ENCODE results near the gene DDX54. TPM values are rescaled to one million over a fixed set of nuclear protein-coding genes. Genes with fewer than 3 reads are reported as not detected.

The DDX54 gene
- total RNA-seq, 2 donors from 2014 or later: 37.0 to 47.6 TPM

GRCh38 chr12:113171543-113171942, 13.7 kb downstream of the DDX54 start:
- intact Hi-C loops (cut with DNase I): no loop called here
- no peak for DNase-seq (ENCODE audit: low spot score)

- no peak for DNase-seq (ENCODE audit: low spot score)
- intact Hi-C loops (cut with DNase I): no loop called here
These were observed 14.4 kb downstream of the DDX54 start for GRCh38 chr12:113170926-113171325.

GRCh38 chr12:113170457-113170856, 14.8 kb downstream of the DDX54 start:
- intact Hi-C loops (cut with DNase I): no loop called here
- no peak for DNase-seq (ENCODE audit: low spot score)

GRCh38 chr12:113169697-113170096, 15.6 kb downstream of the DDX54 start:
- DNase-seq (ENCODE audit: low spot score): no peak
- intact Hi-C loops (cut with DNase I): no loop called here

- intact Hi-C loops (cut with DNase I): no loop called here
- DNase-seq (ENCODE audit: low spot score): no peak
These were observed 17.4 kb downstream of the DDX54 start for GRCh38 chr12:113167868-113168267.

GRCh38 chr12:113165521-113166450, 19.5 kb downstream of the DDX54 start:
- no peak for DNase-seq (ENCODE audit: low spot score)
- intact Hi-C loops (cut with DNase I): no loop called here

GRCh38 chr12:113164014-113164413, 21.3 kb downstream of the DDX54 start:
- DNase-seq (ENCODE audit: low spot score): no peak
- intact Hi-C loops (cut with DNase I): no loop called here

- intact Hi-C loops (cut with DNase I): no loop called here
- no peak for DNase-seq (ENCODE audit: low spot score)
These were observed 22.3 kb downstream of the DDX54 start for GRCh38 chr12:113163030-113163360.

GRCh38 chr12:113162102-113163029, 22.9 kb downstream of the DDX54 start:
- no peak for DNase-seq (ENCODE audit: low spot score)
- intact Hi-C loops (cut with DNase I): no loop called here

- intact Hi-C loops (cut with DNase I): no loop called here
- DNase-seq (ENCODE audit: low spot score): no peak
These were observed 23.8 kb downstream of the DDX54 start for GRCh38 chr12:113161415-113162016.

GRCh38 chr12:113159937-113160336, 25.3 kb downstream of the DDX54 start:
- intact Hi-C loops (cut with DNase I): loop anchor here in 1 of 2 donors (10.0 kb wide), 1 partner anchor 115 kb away; no protein-coding TSS in a partner anchor
- DNase-seq (ENCODE audit: low spot score): no peak

GRCh38 chr12:113158439-113159203, 26.7 kb downstream of the DDX54 start:
- no peak for DNase-seq (ENCODE audit: low spot score)
- intact Hi-C loops (cut with DNase I): loop anchor here in 1 of 2 donors (10.0 kb wide), 1 partner anchor 114 kb away; no protein-coding TSS in a partner anchor

GRCh38 chr12:113157218-113157859, 27.9 kb downstream of the DDX54 start:
- DNase-seq (ENCODE audit: low spot score): no peak
- intact Hi-C loops (cut with DNase I): loop anchor here in 1 of 2 donors (10.0 kb wide), 1 partner anchor 113 kb away; no protein-coding TSS in a partner anchor

- no peak for DNase-seq (ENCODE audit: low spot score)
- intact Hi-C loops (cut with DNase I): loop anchor here in 1 of 2 donors (10.0 kb wide), 1 partner anchor 111 kb away; no protein-coding TSS in a partner anchor
These were observed 29.6 kb downstream of the DDX54 start for GRCh38 chr12:113155646-113156045.

GRCh38 chr12:113155060-113155459, 30.2 kb downstream of the DDX54 start:
- intact Hi-C loops (cut with DNase I): loop anchor here in 1 of 2 donors (10.0 kb wide), 1 partner anchor 110 kb away; no protein-coding TSS in a partner anchor

GRCh38 chr12:113154351-113154973, 30.8 kb downstream of the DDX54 start:
- intact Hi-C loops (cut with DNase I): loop anchor here (5.0 to 10.0 kb wide), 2 partner anchors 110 to 112 kb away; no protein-coding TSS in a partner anchor

More at GRCh38 chr12:113155060-113155459, 30.2 kb downstream of the DDX54 start:
- DNase-seq (ENCODE audit: low spot score): no peak

More at GRCh38 chr12:113154351-113154973, 30.8 kb downstream of the DDX54 start:
- DNase-seq (ENCODE audit: low spot score): no peak
